HG03097 (cell line): ENCODE results near the gene KDM8.
A peak's percentile ranks its signal among the peaks of the same experiment; 100 is the strongest.

Source experiments
- ATAC-seq: cut with Tn5 transposase; IDR thresholded peaks from one replicate; pipeline ENCODE4 v1.9.1; 2021; ENCODE audit not compliant: unreplicated experiment, low FRiP score

The KDM8 gene

DNA sequence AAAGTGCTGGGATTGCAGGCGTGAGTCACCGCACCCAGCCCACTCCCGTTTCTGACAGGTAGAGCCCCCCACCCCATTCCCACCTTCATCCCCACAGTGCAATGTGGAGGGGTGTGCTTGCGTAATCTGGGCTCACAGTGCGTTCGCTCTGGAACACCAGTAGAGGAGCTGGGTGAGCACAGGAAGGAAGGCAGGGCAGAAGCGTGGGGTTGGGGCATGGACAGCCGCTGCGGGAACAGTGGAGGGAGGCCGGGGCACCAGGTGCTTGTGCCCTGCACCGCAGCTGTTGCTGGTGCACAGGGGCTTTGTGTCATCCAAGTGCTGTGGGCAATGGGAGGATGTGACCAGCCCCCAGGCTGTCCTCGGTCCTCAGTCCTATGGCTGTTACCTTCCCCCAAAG, 24.7 kb downstream of the KDM8 start:
- ATAC-seq = no peak

DNA sequence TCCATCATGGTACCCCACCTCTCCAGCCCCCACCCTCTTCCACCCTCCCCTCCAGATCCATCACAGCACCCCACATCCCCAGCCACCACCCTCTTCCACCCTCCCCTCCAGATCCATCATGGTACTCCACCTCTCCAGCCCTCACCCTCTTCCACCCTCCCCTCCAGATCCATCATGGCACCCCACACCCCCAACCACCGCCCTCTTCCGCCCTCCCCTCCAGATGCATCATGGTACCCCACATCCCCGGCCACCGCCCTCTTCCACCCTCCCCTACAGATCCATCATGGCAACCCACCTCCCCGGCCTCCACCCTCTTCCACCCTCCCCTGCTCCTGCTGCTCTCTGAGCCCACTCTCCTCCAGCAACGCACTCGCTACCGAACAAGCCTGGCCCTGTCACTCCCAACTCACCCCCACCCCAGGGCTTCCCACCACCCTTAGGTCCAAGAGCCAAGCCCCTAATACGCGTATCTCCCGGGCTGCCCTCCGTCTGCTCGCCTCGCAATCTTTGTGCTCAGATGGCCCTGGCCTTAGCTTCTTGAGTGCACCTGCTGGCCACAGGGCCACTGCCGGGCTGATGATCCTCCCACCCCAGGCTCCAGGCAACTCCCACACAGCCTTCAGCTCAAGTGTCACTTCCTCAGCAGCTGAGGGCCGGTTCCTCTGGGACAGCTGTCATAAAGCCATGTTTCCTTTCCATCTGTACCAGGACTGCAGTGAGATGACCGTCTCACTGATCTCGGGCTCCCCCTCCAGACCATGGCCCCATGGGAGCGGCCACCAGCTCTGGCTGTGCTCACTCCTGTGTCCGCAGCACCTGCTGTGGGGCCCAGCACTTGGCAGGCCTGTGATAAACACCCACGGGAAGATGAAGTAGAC, 25.5 kb downstream of the KDM8 start:
- no peak for ATAC-seq

DNA sequence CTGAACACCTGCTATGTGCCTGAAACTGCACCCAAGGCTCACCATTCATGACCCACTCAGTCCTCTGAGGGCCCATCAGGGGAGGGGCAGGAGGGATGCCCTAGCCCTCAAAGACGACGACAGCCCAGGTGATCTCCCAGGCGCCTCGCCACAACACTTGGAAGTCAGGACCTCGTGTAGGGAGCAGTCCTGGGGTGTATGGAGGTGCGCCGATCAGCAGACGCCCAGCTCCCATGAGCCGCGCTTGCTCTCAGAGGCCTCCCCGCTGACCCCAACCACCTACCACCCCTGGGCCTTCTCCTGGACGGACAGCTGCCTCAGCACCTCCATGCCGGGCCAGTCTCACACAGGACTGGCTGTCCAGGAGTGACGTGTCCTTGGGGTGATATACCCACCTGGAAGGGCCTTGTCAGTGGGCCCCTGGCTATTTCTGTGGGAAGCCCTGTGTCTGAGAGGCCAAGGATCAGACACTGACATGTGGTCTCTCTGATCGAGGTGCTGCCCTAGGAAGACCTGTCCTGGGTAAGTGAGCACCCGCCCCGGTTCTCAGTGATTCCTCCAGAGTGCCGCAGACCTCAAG, 26.7 kb downstream of the KDM8 start:
- no peak for ATAC-seq

DNA sequence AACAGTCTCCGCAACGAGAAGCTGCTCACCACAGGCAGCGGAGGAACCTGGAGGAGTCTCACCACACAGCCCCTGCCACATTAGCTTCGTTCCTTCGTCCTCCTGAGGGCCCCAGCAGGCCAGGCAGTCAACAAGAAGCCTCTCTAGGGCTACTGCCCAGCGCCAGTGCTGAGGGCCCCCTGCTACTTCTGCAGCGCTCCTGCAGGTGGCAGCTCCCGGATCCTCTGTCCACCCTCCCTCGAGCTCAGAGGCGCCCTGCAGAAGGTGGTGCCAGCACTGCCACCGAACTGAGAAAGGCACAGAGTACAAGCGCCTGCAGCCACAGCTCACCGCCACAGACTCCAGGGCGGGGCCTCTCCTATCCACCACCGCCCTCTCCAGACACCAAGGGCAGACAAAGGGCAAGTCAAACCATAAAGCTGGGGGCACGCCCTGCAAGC, 27.3 kb downstream of the KDM8 start:
- no peak for ATAC-seq

DNA sequence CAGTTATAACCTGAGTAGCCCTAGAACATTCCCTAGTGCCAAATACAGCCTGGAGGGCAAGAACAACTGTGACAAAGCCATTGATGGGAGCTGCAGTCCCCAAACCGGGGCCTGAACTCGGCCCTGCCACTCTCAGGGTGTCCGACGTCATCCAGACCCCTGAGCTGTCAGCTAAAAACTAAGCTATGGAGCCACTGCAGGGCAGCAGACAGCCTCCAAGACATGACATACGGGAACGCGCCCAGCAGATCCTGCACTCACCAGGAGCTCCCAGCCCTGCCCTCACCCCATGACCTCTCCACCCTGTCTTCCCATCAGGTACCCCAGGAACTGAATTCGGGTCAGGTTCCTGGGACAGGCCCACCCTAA, 28.4 kb downstream of the KDM8 start:
- no peak for ATAC-seq

DNA sequence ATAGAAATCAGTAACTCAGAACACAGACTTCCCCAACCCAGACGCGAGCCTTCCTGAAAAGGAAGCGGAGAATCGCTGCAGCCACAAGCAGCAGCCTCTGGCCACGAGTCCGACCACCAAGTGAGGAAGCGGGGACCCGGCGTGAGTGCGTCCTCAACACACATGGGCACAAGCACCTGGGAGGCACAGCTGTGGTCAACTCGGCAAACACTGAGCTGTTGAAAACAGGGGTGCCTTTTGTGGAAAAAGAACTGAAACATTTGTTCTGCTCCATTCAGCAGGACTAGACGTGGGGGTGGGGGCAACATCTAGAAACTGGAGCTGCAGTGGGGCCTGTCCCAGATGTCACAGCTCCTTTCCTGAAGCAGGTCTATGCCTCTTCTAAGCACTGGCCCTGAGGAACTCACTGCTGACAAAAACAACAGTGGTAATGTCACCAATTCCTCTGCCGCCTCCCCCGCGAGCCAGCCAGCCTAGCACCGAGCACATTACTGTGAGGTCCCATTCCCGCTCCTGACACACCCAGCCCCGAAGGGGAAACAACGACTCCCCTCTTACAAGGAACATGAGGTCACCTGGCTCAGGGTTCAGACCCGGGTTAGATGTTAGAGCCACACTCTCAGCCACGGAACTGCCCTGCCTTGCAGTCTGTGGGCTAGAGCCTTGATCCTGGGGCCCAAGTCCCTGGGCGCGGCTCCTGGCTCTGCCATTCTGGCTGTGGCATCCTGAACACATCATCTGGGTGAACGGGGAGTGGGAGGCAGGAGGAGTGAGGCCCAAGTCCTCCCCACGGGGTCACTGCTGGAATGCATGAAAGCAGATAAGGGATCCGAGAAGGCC, 29.0 kb downstream of the KDM8 start:
- ATAC-seq = peak; percentile 48

DNA sequence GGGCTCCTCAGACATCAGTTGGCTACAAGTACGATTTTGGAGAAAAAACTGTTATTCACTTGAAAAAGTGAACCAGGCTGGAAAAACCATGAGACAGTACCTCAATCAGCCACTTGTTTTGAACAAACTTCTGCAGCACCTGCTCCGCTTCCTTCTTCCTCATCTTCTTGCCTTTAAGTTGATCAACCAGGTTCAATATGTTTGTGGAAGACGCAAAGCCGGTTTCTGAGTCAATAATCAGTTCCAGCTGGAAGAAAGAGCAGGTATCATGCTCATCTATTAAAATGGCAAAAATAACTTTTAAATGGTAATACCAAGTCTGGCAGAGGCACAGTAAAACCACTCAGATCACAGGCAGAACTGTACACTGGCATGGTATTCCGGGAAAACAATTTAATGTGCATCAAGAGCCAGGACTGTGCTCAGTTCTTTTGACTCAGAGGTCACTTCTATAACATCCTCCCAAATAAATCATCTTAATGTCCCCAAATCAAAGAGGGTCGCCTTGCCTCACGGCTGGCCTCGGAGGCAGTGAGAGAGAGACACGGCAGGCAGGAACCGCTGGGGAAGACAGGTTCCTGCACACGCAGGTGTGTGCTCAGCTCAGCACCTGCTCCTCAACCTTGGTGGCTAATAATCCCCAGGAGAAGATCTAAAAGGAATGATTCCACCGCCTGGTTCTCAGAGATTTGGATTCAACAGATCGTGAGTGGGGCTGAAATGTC, 29.7 kb downstream of the KDM8 start:
- ATAC-seq = no peak

DNA sequence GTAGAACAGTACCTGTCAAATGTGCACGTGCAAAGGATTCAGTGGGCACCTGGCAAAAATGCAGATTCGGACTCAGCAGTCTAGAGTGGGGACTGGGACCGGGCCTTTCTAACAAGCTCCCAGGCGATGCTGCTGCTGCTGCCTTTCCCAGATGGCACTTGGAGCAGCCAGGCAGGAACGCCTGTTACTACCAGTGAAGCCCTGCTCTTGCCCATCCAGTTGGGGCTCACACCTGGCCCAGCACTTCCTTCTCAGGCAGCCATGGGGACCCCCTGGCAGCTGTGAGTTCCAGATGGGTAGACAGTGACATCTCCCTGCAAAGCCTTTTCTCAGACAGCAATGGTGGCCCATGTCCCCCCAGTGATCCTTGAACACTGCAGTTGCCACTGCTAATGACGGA, 30.4 kb downstream of the KDM8 start:
- ATAC-seq = no peak

DNA sequence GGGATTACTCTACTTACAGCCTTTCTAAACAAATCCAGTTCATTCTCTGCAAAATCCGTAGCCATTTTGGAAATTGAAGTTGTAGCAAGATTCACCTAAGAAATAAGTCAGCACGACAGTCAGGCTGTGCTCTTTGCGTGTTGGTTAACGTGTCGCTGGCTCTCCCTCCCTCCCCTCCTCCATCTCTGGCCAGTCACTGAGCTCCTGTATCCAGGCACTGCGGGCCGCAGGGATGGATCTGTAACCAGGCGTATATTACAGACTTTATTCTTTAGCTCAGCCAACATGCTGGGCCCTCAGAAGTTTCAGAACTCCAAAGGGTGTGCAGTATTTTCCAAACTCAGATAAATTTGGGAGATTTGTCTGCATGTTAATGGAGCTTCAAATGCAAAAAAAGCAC, 30.8 kb downstream of the KDM8 start:
- no peak for ATAC-seq

DNA sequence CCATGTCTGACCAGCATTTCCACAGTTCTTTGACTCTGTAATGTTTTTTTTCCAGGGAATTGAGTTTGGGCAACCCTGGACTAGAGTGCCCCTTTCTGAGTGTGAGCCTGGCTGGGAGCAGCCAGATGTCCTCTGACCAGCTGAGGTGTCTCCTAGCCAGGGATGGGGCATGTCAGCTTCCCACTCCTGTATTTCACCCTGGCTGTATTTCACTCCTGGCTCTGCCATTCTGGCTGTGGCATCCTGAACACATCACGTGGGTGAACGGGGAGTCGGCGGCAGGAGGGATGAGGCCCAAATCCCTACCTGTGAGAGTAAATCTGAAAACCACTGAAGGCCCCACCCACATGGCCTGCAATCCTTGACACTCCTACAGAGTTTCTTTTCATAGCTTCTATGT, 31.3 kb downstream of the KDM8 start:
- ATAC-seq = no peak

DNA sequence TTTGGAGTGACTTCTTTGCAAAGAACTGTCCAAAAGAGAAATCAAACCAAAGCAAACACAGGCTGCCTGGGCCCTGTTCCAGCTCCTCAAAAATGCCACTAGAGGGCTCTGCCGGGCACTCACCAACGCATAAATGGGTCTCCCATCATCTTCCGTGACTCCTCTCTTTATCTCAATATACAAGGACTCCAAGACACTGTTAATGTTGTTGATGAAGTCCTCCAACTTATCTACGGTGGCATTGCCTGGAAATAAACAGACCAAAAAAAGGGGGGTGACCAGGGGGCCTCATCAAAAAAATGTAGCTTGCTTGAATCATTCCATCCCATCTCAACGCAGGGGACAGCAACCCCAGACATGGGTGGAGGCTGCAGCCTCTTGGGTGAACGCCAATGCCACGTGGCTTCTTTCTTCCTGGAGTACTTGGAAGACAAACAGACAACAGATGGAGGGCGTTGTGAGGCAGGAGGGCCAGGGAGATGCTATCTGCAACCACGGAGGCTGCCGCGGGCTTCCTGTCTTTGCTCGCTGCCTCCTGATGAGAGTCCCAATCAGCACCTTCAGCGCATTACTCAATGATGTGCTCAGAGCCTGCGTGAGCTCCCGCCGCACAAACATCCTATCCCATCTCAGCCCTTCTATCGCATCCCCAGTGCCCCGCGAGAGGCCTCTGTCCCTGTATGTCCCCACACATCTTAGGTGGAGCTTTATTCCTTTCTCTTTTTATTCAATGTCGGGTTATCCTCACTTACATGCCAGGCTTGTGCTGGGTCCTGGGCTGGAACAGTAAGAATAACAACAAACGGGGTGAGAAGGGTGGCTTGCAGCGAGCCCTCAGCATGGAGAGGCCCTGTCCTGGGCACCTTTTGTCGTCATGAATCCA, 32.0 kb downstream of the KDM8 start:
- ATAC-seq = no peak

DNA sequence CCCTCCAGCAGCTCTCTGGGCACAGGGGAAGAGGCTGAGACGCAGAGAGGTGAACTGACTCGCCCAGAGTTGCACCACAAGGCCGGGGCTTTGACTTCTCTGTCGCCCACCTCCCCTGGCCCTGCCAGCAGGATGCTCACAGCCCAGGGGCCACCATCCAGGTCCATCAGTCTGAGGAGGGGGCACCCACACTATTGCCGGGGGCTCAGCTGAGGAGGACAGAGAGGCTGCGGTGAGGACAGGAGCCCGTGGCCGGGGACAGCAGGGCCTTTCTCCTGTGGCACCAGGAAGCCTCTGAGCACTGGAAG, 32.6 kb downstream of the KDM8 start:
- ATAC-seq = no peak

DNA sequence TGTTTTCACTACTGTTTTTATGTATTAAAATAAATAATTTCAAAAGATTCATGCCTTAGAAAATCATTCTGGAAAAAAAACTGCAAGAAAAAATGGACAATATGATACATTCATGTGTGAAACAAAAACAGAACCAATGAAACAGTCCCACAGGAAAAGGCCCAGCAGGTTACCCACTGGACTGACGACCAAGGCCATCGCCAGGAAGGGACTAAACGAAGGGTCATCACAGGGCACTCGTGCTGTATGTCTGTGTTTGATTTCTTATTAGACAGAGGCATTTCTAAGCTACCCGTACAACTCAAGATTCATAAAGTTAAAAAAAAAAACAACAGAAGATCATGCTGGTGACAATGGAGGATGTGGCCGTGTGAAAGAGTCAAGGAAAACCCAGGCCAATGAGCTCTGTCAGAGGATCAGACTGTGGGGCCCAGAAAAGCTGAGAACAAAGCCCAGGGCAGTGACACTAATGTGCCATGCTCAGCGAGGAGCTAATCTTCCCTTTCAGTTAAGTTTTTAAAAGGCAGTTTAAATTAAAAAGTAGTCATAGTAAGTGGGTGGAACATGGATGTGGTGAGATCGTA, 33.4 kb downstream of the KDM8 start:
- no peak for ATAC-seq

DNA sequence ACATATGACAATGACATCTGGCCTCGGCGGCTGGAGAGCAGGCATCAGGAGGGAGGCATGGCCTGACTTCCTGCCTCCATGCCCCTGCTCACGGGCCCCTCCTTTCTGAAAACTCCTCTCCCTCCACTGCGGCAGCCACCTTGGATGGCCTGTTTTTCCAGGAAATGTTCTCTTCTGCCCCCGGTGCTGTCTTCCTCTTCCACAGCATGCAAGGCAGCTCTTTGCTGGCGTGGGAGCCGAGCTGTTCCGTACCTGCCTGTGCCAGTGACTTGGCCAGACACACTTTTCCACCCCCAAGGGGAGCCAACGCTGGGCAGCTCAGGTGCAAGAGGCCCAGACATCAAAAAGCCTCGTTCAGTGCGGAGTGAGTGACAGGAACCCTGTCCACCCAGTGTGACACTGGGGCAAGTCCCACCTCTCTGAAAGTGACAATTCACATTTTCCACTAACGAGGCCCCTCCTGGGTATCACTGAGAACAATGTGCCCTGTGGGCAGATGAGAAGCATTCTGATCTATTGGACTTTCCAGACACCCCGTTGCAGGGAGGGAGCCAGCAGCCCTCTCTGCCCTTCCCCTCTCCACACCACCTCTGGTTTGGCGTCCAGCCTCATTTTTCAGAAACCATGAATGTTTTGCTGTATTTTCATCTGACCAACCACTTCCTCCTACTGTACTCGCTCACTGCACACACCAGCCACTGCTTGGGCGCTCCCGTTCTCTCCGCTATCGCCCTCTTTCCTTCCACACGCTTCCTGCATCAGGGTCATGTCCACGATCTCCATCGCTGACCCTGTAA, 34.1 kb downstream of the KDM8 start:
- ATAC-seq = peak; percentile 59

DNA sequence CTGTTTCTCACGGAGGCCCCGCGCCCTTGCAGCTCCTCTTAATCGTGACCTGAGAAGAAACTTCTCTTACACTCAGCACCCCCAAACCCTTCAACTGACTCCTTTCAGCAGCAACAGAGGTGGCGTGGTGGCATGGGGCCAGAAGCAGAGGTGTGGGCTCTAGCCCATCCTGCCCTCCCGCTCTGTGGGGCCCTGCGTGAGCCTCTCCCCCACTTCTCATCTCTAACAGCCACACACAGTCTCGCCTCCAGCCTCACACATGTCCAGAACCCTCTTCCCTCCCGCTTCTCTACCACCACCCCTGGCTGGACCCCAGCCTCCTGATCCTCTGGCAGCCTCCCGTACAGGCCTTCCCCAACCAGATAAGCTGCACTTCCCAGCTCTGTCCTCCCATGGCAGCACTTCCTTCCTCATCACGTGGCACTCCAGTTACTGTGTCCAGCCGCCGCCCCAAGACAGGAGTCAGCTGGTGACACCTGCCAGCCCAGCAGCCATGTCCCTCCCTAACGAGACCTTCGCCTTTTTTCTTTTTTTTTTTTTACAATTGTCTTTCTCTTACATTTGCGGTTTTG, 34.8 kb downstream of the KDM8 start:
- ATAC-seq = no peak

DNA sequence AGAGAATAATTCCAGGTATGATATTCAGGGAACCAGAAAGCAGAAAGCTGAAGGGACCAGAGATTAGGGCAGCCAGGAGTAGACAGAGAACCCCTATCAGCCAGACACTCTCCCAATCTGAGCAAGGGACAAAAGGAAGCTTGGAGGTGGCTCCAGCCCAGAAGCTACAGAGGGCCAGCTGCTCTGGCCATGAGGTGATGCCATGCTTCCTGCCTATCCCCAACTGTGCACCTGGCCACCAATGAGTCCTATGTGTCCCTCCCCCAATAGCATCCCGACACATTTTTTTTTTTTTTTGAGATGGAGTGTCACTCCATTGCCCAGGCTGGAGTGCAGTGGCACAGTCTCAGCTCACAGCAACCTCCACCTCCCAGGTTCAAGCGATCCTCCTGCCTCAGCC, 35.3 kb downstream of the KDM8 start:
- ATAC-seq = no peak

DNA sequence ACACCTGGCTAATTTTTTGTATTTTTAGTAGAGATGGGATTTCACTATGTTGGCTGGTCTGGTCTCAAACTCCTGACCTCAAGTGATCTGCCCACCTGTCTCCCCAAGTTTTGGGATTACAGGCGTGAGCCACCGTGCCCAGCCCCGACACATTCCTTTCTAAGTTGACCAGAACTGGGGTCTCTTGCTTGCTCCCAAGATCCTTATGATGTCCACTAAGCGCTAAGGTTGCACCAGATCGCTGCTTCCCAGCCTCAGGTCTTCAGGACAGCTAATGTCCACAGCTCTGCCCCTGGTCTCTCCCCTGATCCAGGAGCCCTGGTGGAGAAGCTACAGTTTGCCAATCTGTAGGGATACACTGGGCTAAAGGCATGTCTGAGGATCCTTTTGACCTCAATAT, 35.7 kb downstream of the KDM8 start:
- ATAC-seq = no peak

DNA sequence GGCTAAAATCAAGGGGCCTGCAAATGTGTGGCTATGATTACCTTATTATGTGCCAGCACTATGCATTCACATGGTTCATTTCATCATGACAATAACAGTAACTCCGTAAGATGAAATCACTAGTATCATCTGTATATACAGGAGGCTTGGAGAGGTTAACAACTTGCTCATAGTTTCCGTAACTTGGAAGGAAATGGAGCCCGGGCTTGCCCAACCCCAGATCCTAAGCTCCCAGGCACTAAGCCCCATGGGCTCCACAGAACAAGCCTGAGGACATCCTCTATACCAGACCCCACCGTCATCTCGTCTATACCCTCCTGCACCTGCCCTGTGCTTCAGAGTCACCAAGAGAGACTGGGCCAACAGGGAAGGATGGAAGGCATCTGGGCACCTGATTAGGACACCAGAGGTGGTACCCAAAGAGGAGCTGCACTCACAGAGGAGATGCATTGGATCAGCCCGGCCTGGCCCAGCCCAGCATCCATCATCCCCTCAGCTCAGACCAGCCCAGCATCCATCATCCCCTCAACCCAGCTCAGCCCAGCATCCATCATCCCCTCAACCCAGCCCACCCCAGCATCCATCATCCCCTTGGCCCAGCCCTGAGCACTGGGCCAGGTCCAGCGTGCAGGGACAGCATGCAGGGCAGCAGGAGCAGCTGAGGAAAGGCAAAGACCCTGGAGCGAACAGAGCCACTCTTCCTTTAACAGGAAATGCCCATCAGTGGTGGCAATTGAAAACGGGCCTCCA, 36.8 kb downstream of the KDM8 start:
- no peak for ATAC-seq
